ENCODE results near the gene EIF2S2.

GRCh38 chr20:34064286-34064685, 47.8 kb downstream of the EIF2S2 start:
- TF ChIP-seq CTCF (IDR thresholded peaks at IDR 0.05; ENCODE audit: insufficient read depth, low read length), result no peak
- no peak for TF ChIP-seq POLR2AphosphoS5 (IDR thresholded peaks at IDR 0.05; ENCODE audit: low read depth)
- TF ChIP-seq REST (IDR thresholded peaks at IDR 0.05; ENCODE audit: insufficient replicate concordance, low read depth), result no peak
- no peak for TF ChIP-seq GABPA (IDR thresholded peaks at IDR 0.05; ENCODE audit: low read depth)
